Neural crest cell (in vitro differentiated cells): ENCODE measurements around the gene SSPN. TPM values are rescaled to one million over a fixed set of nuclear protein-coding genes. Genes with fewer than 3 reads are reported as not detected.
"Not testable (repeated sequence)": the region's sequence is repeated elsewhere in the genome, so short reads cannot be mapped to it uniquely, and the experiment has no call there.

Experiments used
- DNase-seq: peaks from one replicate; pipeline ENCODE4 v3.0.0; 2021; ENCODE audit warnings: low read depth, mixed read lengths, low spot score
- H3K27ac Mint-ChIP-seq: one replicate; pipeline ENCODE4 v1.8.0; 2021; ENCODE audit warnings: mild to moderate bottlenecking, mixed read lengths; ENCODE audit not compliant: unreplicated experiment
- H3K27me3 Mint-ChIP-seq: 2 replicates; pipeline ENCODE4 v1.8.0; 2021; ENCODE audit warnings: low read depth, mild to moderate bottlenecking, mixed read lengths
- H3K36me3 Mint-ChIP-seq: 2 replicates; pipeline ENCODE4 v1.8.0; 2021; ENCODE audit warnings: low read depth, mild to moderate bottlenecking, mixed read lengths
- H3K4me1 Mint-ChIP-seq: 2 replicates; pipeline ENCODE4 v1.8.0; 2021; ENCODE audit warnings: mixed read lengths
- H3K4me3 Mint-ChIP-seq: one replicate; pipeline ENCODE4 v1.8.0; 2021; ENCODE audit warnings: mild to moderate bottlenecking, mixed read lengths
- H3K9me3 Mint-ChIP-seq: 2 replicates; pipeline ENCODE4 v1.8.0; 2021; ENCODE audit warnings: mixed read lengths
- total RNA-seq: library from RNA; stranded (reverse); gene quantifications from 2 replicates; pipeline ENCODE4 v1.2.1, GENCODE V29; 2021
- TF ChIP-seq, protein P1 (sequence below): fragments of 200-600 bp; sonication (generic); conservative IDR thresholded peaks from 2 replicates; pipeline ENCODE4 v1.5.0; 2021; ENCODE audit warnings: antibody characterized with exemption, mild to moderate bottlenecking

The SSPN gene
- total RNA-seq, 1 donor from 2014 or later = 4.7 TPM

GRCh38 chr12:26229910-26230309 is 34.5 kb downstream of the SSPN start:
- H3K27ac Mint-ChIP-seq = no peak overlapping the region
- TF ChIP-seq, protein P1, sequence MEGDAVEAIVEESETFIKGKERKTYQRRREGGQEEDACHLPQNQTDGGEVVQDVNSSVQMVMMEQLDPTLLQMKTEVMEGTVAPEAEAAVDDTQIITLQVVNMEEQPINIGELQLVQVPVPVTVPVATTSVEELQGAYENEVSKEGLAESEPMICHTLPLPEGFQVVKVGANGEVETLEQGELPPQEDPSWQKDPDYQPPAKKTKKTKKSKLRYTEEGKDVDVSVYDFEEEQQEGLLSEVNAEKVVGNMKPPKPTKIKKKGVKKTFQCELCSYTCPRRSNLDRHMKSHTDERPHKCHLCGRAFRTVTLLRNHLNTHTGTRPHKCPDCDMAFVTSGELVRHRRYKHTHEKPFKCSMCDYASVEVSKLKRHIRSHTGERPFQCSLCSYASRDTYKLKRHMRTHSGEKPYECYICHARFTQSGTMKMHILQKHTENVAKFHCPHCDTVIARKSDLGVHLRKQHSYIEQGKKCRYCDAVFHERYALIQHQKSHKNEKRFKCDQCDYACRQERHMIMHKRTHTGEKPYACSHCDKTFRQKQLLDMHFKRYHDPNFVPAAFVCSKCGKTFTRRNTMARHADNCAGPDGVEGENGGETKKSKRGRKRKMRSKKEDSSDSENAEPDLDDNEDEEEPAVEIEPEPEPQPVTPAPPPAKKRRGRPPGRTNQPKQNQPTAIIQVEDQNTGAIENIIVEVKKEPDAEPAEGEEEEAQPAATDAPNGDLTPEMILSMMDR = no peak
- peaks cover 8% of the 10 kb centered on the region for H3K4me1 Mint-ChIP-seq
- H3K9me3 Mint-ChIP-seq = no peaks in the 10 kb centered on the region
- H3K36me3 Mint-ChIP-seq = no peaks in the 10 kb centered on the region
- no peak for DNase-seq
- no peak overlapping the region for H3K4me3 Mint-ChIP-seq
- H3K27me3 Mint-ChIP-seq = peaks cover 37% of the 10 kb centered on the region

GRCh38 chr12:26231470-26231869 is 36.1 kb downstream of the SSPN start:
- no peak overlapping the region for H3K27ac Mint-ChIP-seq
- H3K36me3 Mint-ChIP-seq = no peaks in the 10 kb centered on the region
- H3K9me3 Mint-ChIP-seq = no peaks in the 10 kb centered on the region
- TF ChIP-seq, protein P1 = no peak
- peaks cover 26% of the 10 kb centered on the region for H3K27me3 Mint-ChIP-seq
- no peak overlapping the region for H3K4me3 Mint-ChIP-seq
- DNase-seq = no peak
- peaks cover 8% of the 10 kb centered on the region for H3K4me1 Mint-ChIP-seq

GRCh38 chr12:26231921-26232320 is 36.5 kb downstream of the SSPN start:
- no peak overlapping the region for H3K27ac Mint-ChIP-seq
- no peaks in the 10 kb centered on the region for H3K36me3 Mint-ChIP-seq
- no peak for DNase-seq
- TF ChIP-seq, protein P1 = no peak
- peaks cover 22% of the 10 kb centered on the region for H3K27me3 Mint-ChIP-seq
- H3K4me3 Mint-ChIP-seq = no peak overlapping the region
- peaks cover 7% of the 10 kb centered on the region for H3K4me1 Mint-ChIP-seq
- H3K9me3 Mint-ChIP-seq = no peaks in the 10 kb centered on the region

- Mint-ChIP-seq H3K4me3 (no peak overlapping the region), H3K27me3 (peaks cover 7% of the 10 kb centered on the region), H3K9me3 (no peaks in the 10 kb centered on the region), H3K4me1 (no peaks in the 10 kb centered on the region), H3K36me3 (no peaks in the 10 kb centered on the region), H3K27ac (no peak overlapping the region)
- TF ChIP-seq, protein P1 = no peak
- no peak for DNase-seq
These were observed 38.3 kb downstream of the SSPN start for GRCh38 chr12:26233631-26234030.

DNA sequence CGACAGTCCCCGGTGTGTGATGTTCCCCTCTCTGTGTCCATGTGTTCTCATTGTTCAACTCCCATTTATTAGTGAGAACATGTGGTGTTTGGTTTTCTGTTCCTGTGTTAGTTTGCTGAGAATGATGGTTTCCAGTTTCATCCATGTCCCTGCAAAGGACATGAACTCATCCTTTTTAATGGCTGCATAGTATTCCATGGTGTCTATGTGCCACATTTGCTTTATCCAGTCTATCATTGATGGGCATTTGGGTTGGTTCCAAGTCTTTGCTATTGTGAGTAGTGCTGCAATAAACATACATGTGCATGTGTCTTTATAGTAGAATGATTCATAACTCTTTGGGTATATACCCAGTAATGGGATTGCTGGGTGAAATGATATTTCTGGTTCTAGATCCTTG is 40.1 kb downstream of the SSPN start:
- not testable (repeated sequence) for H3K4me3 Mint-ChIP-seq, DNase-seq, H3K9me3 Mint-ChIP-seq, H3K4me1 Mint-ChIP-seq, H3K27me3 Mint-ChIP-seq, H3K36me3 Mint-ChIP-seq, H3K27ac Mint-ChIP-seq

- TF ChIP-seq, protein P1 = no peak
- H3K4me1 Mint-ChIP-seq = peaks cover 8% of the 10 kb centered on the region
- H3K27me3 Mint-ChIP-seq = no peaks in the 10 kb centered on the region
- no peaks in the 10 kb centered on the region for H3K36me3 Mint-ChIP-seq
- no peak overlapping the region for H3K4me3 Mint-ChIP-seq
- no peaks in the 10 kb centered on the region for H3K9me3 Mint-ChIP-seq
- DNase-seq = no peak
- H3K27ac Mint-ChIP-seq = no peak overlapping the region
These were observed 43.2 kb downstream of the SSPN start for GRCh38 chr12:26238341-26239121.
